ENCODE results near the gene IQGAP1.

DNA sequence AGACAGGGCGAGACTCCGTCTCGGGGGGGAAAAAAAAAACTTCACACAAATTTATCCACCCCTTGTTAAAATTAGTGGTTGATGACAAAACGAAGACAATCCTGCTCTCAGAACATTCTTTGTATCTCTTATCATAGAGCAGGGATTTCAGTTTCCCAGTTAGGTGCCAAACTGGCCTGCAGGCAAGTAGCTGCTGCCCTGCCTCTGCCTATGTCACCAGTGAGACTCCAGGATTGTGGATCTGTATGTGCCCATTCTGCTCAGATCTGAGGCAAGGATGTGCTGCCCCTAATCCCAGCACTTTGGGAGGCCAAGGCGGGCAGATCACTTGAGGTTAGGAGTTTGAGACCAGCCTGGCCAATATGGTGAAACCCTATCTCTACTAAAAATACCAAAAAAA is 54.4 kb downstream of the IQGAP1 start:
- TF ChIP-seq, protein P1, sequence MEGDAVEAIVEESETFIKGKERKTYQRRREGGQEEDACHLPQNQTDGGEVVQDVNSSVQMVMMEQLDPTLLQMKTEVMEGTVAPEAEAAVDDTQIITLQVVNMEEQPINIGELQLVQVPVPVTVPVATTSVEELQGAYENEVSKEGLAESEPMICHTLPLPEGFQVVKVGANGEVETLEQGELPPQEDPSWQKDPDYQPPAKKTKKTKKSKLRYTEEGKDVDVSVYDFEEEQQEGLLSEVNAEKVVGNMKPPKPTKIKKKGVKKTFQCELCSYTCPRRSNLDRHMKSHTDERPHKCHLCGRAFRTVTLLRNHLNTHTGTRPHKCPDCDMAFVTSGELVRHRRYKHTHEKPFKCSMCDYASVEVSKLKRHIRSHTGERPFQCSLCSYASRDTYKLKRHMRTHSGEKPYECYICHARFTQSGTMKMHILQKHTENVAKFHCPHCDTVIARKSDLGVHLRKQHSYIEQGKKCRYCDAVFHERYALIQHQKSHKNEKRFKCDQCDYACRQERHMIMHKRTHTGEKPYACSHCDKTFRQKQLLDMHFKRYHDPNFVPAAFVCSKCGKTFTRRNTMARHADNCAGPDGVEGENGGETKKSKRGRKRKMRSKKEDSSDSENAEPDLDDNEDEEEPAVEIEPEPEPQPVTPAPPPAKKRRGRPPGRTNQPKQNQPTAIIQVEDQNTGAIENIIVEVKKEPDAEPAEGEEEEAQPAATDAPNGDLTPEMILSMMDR (optimal IDR thresholded peaks at IDR 0.05 in 1 of 3, IDR thresholded peaks at IDR 0.05 in 1 of 3, conservative IDR thresholded peaks at IDR 0.05 in 1 of 3; ENCODE audit: extremely low read depth in 1 of 3, insufficient read depth in 2 of 3, low read length in 3 of 3) = no peak
- no peak for TF ChIP-seq EZH2 (IDR thresholded peaks at IDR 0.05; ENCODE audit: low read length)
